HG02981 (cell line): ENCODE data around the gene AGBL3.
A peak's percentile ranks its signal among the peaks of the same experiment; 100 is the strongest.
"Not testable (repeated sequence)": the region's sequence is repeated elsewhere in the genome, so short reads cannot be mapped to it uniquely, and the experiment has no call there.

Source experiments
- ATAC-seq: cut with Tn5 transposase; IDR thresholded peaks from one replicate; pipeline ENCODE4 v1.9.1; 2021; ENCODE audit warnings: mild to moderate bottlenecking, moderate library complexity; ENCODE audit not compliant: unreplicated experiment

AGBL3 gene

GRCh38 chr7:135165862-135166261 is 179.6 kb downstream of the AGBL3 start:
- no peak for ATAC-seq

GRCh38 chr7:135166338-135166990 is 180.2 kb downstream of the AGBL3 start:
- ATAC-seq = no peak

GRCh38 chr7:135167365-135167917 is 181.1 kb downstream of the AGBL3 start:
- no peak for ATAC-seq

GRCh38 chr7:135168001-135168400 is 181.7 kb downstream of the AGBL3 start:
- no peak for ATAC-seq

- no peak for ATAC-seq
These were observed 182.3 kb downstream of the AGBL3 start for GRCh38 chr7:135168489-135169140.

GRCh38 chr7:135169141-135169963 is 183.0 kb downstream of the AGBL3 start:
- peak; percentile 42 for ATAC-seq

- peak; percentile 1 for ATAC-seq
These were observed 183.6 kb downstream of the AGBL3 start for GRCh38 chr7:135169964-135170273.

GRCh38 chr7:135170274-135170997 is 184.1 kb downstream of the AGBL3 start, which contains the start of gene CYREN:
CYREN (minus strand) TSS chr7:135170707; CDS start chr7:135168922, 1,785 bp downstream.
- peak; percentile 75 for ATAC-seq

- ATAC-seq = peak; percentile 26
These were observed 184.7 kb downstream of the AGBL3 start for GRCh38 chr7:135170998-135171481.

- not testable (repeated sequence) for ATAC-seq
These were observed 185.4 kb downstream of the AGBL3 start for GRCh38 chr7:135171581-135172291.

GRCh38 chr7:135173916-135174315 is 187.6 kb downstream of the AGBL3 start:
- ATAC-seq = not testable (repeated sequence)

- no peak for ATAC-seq
These were observed 188.6 kb downstream of the AGBL3 start for GRCh38 chr7:135174941-135175340.

GRCh38 chr7:135175931-135176330 is 189.6 kb downstream of the AGBL3 start:
- ATAC-seq = no peak

- no peak for ATAC-seq
These were observed 190.9 kb downstream of the AGBL3 start for GRCh38 chr7:135177028-135177696.

- no peak for ATAC-seq
These were observed 192.1 kb downstream of the AGBL3 start for GRCh38 chr7:135178364-135178763.

- ATAC-seq = no peak
These were observed 193.1 kb downstream of the AGBL3 start for GRCh38 chr7:135179321-135179925.

- ATAC-seq = peak; percentile 40
These were observed 193.8 kb downstream of the AGBL3 start for GRCh38 chr7:135180122-135180521.

- no peak for ATAC-seq
These were observed 195.1 kb downstream of the AGBL3 start for GRCh38 chr7:135181261-135181928.
